VCaP (cell line): ENCODE results near the gene SLC24A2.

Experiments
- H3K27ac ChIP-seq: fragments of 450-650 bp; 2 replicates; pipeline ENCODE4 v1.5.1; 2017
- TF ChIP-seq, protein P1 (sequence below): fragments of 450-650 bp; conservative IDR thresholded peaks from 2 replicates; pipeline ENCODE4 v1.5.1; 2017; ENCODE audit warnings: mild to moderate bottlenecking, moderate library complexity

SLC24A2 gene

DNA sequence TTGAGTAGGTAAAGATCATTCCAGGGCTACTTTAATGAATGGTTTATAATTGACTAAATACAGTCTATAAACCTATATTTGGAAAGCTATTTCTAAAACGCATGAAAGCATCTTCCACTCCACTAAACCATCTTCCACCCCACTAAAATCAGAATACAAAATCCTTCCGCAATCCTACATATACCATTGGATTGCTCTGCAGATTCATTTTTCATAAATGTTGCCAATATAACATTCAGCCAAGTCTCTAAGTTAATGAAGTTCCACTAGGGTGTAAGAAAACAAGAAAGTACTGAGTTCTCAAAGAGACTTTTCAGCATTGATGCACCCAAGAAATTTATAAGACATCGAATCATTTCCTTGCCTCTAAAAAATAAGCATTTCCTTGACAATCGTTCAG lies 4.7 kb downstream of the SLC24A2 start:
- TF ChIP-seq, protein P1, sequence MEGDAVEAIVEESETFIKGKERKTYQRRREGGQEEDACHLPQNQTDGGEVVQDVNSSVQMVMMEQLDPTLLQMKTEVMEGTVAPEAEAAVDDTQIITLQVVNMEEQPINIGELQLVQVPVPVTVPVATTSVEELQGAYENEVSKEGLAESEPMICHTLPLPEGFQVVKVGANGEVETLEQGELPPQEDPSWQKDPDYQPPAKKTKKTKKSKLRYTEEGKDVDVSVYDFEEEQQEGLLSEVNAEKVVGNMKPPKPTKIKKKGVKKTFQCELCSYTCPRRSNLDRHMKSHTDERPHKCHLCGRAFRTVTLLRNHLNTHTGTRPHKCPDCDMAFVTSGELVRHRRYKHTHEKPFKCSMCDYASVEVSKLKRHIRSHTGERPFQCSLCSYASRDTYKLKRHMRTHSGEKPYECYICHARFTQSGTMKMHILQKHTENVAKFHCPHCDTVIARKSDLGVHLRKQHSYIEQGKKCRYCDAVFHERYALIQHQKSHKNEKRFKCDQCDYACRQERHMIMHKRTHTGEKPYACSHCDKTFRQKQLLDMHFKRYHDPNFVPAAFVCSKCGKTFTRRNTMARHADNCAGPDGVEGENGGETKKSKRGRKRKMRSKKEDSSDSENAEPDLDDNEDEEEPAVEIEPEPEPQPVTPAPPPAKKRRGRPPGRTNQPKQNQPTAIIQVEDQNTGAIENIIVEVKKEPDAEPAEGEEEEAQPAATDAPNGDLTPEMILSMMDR = no peak

GRCh38 chr9:19783500-19783899 lies 5.3 kb downstream of the SLC24A2 start:
- no peak overlapping the region for H3K27ac ChIP-seq
- TF ChIP-seq, protein P1 = no peak

More for the DNA sequence above, 4.7 kb downstream of the SLC24A2 start:
- no peak overlapping the region for H3K27ac ChIP-seq

DNA sequence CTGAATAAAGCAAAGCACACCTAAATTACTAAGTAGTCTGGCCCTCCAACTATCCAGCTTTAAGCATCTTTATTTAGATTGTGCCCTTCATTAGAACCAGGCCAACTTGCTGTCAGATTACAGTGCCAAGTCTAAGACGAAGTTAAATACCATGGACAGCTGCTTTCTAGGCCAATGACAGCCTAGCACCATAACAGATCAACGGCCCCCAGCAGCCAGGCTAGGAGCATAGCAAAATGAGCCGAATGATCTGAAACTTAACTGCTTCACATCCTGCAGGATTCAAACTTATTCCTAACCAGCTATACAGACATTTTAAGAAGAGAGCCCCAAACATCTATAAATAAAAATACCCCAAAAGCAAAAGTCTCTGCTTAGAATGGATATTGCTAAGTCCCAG lies 6.8 kb downstream of the SLC24A2 start:
- no peak overlapping the region for H3K27ac ChIP-seq
- TF ChIP-seq, protein P1 = no peak

- TF ChIP-seq, protein P1 = no peak
Observed at GRCh38 chr9:19781240-19781639, 7.6 kb downstream of the SLC24A2 start.

DNA sequence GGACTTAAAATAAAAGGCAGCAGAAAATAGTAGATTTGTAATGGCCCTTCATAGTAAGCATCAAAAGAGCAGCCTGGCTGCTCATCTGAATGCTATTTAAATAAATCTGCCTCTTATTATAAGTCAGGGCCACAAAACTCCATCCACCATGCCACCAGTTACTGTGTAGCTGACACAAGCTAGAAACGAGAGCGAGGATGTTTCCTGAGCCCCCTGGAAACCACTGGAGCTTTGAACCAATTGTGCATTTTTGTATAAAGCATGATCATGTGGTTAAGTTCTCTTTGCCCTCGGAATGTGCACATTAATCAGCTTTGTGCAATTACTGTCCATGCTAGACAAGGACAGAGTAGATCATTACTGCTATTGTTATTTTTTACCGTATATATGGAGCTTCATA lies 17.4 kb downstream of the SLC24A2 start:
- no peak overlapping the region for H3K27ac ChIP-seq
- TF ChIP-seq, protein P1 = no peak

More at GRCh38 chr9:19781240-19781639, 7.6 kb downstream of the SLC24A2 start:
- H3K27ac ChIP-seq = no peak overlapping the region

DNA sequence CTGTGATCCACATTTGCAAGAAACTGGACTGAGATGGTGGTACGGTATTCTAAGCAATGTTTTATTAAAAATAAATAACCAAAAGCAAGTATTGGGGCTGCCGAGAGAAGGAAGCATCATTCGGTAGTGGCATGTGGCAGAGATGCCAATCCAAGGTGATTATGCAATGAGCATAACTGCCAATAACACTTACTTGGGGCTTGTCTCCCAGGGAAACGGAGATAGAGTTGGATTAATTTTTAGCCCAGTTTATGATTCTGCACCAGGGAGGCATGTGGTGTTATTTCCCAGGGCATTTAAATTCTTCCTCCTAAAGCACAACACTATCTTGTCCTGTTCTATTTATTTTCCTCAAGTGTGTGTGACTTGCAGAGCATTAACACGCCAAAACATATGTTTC lies 17.9 kb downstream of the SLC24A2 start:
- no peak overlapping the region for H3K27ac ChIP-seq
- TF ChIP-seq, protein P1 = no peak

- H3K27ac ChIP-seq = no peak overlapping the region
- TF ChIP-seq, protein P1 = no peak
Observed at GRCh38 chr9:19769213-19769612, 19.6 kb downstream of the SLC24A2 start.

- no peak overlapping the region for H3K27ac ChIP-seq
- TF ChIP-seq, protein P1 = no peak
Observed at GRCh38 chr9:19768798-19769197, 20.0 kb downstream of the SLC24A2 start.
